NCI-H128 (cell line): ENCODE data around the gene GSTT4.
"Not testable (repeated sequence)": the region's sequence is repeated elsewhere in the genome, so short reads cannot be mapped to it uniquely, and the experiment has no call there.

Source experiments
- DNase-seq: peaks from one replicate; lab custom pipeline; 2025; ENCODE audit not compliant: unreplicated experiment; lab: John Stamatoyannopoulos, UW

The GSTT4 gene

DNA sequence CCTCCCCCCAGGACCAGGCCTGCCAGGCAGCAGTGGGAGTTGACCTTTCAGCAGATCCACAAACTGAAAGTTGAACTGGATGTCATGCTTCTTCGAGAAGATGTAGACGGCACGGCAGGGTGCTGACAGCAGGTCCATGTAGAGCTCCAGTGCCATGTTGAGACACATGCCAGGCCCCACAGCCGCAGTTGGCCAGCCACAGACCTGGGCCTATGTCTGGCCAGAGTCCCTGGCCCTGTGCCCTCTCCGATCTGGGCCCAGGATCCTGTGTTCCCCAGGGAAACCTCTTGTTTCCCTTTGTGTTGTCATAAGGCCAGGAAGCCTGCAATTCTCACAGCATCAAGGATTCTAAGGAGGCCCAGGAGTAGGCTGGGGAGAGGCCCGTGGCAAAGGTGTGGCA, at the start of gene GSTT4:
Gene GSTT4, minus strand, starts transcription at position 253 of the 400 bp plus-strand sequence. Its CDS starts 97 bp downstream, at position 156.
- no peak for DNase-seq

- DNase-seq, result no peak
Observed at GRCh38 chr22:24054356-24054755, 49.1 kb upstream of the GSTT4 start.

DNA sequence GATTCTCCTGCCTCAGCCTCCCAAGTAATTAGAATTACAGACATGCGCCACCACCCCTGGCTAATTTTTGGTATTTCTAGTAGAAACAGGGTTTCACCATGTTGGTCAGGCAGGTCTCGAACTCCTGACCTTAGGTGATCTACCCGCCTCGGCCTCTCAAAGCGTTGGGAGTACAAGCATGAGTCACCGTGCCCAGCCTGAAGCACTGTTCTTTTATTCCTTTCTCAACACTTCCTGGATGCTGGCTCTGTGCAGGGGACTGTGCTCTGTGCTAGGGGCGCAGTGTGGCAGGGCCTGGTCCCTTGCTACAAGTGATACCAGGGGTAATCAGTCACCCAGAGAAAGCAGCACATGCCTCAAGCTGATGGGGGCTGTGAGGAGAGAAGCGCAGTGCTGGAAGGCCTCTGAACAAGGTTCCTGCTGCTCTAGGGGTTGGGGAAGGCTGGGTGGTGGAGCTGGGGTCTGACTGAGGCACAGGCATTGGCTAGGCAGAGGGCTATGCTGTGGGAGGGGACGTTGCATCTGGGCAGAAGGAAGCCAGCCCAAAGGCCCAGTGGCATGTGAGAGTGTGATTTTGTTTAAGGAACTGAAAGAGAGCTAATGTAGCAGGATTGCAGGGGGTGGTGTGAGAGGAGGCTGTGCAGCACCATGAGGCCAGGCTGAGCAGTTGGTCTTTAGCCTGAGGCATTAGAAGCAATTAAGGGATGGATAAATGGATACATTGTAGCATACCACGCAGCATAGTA, 48.4 kb upstream of the GSTT4 start:
- no peak for DNase-seq

DNA sequence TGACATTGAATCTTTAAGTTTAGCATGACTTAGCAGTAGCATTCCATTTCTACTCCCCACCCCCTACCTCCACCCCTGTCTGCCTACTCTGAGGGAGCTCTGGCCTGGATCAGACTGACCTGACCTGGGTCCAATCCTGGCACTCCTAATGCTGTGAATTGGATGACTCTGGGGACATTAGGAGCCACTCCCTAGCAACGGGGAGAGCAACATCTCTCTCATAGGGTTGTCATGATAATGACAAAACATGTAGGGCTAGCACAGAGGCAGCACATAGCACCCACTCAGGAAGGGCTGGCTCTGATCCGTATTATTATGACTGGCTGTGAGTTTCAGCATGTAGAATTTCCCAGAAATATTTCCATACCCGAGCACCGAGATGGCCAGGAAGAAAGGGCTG, 46.3 kb upstream of the GSTT4 start:
- DNase-seq, result no peak

DNA sequence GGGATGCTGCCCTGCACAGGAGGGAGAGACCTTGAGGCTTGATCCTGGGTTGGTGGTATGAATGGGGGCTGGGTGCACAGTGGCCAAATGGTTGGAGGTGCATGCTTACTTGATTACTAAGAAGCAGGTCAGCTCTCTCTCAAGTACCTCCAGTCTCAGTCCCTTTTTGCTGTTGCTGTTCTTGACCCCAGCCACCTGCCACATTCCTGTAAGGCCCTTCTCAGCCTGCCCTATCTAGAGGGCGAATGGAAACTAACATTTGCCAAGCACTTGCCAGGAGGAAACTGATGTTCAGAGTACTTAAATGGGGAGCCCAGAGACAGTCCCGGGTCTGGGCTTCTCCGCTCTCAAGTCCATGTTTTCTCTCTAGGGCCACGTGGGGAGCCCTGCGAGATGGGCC, 45.8 kb upstream of the GSTT4 start:
- no peak for DNase-seq

DNA sequence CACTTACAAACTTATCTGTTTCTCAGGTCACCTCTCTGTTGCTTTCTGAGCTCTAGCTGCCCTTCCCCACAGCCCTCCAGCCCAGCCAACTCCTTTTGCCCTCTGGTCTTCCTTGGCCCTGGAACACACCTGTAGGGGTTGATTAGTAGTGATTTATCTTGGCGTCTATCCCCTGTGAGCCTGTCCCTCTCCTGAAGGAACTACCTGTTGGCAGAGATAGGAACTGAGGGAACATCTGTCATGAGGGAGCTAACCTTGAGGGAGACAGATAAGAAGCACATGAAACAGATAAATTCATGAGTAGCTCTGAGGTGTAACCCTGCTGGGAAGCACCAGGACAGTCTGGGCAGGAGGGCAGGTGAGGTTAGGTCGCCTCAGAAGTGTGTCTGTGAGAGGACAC, 44.7 kb upstream of the GSTT4 start:
- no peak for DNase-seq

DNA sequence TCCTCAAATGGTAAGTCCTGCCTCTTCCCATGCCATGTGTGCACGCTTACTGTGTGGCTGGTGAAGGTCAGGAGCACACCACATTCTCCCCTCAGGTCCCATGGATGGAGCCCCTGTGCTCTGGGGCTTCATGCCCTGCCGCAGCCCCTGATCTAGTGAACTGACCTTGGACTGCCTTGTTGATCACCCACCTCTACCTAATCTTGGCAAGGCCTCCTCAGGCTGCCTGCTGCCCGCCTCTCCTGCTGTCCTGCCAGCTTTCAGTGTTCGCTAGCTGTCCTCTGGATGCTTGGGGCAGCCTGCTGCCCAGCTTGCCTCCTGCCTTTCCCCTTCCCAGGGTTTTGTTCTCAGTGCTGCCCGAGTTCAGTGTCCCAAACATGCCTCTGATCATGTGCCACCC, 44.0 kb upstream of the GSTT4 start:
- DNase-seq, result no peak

DNA sequence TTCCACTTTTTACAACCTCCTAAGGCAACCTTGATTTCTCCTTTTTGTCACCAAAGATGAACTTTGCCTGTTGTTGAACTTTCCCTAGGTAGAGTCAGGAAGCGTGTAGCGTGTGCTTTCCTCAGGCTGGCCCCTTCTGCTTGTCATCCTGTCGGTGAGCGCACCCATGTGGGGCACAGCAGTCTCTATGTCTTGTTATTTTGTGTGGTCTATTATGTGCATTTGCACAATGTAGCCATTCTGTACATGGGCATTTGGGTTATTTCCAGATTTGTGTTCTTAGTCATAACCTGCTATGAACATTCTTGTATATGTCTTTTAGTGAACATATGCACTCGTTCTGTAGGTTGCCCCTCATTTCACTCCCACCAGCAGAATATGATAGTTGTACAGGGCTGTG, 40.8 kb upstream of the GSTT4 start:
- no peak for DNase-seq

DNA sequence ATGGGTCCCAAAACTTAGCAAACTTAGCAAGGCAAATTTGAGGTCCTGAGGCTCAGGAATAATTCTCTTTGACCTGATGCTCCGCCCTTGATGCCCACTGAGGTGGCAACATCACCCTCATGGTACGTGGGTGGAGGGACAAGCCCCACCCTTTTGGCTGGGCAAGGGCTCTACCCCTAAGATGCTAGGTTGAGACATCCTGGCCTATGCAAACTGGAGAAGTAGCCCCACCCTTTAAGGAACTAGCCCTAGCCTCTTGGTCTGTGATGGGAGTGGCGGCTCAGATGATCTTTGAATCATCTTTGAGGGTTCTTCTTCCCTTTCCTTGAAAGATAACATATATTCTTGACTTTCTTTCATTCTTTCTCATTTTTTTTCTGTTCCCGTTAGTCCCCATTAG, 38.7 kb upstream of the GSTT4 start:
- DNase-seq, result no peak

DNA sequence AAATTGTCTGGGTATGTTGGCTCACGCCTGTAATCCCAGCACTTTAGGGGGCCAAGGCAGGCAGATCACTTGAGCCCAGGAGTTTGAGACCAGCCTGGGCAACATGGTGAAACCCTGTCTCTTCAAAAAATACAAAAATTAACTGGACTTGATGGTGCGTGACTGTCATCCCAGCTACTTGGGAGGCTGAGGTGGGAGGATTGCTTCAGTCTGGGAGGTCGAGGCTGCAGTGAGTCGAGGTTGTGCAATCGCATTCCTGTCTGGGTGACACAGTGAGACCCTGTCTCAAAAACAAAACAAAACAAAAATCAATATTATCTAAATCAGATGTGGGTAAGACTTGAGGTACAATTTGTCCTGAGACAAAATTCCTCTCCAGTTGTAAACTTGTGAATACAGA, 38.2 kb upstream of the GSTT4 start:
- DNase-seq, result not testable (repeated sequence)

DNA sequence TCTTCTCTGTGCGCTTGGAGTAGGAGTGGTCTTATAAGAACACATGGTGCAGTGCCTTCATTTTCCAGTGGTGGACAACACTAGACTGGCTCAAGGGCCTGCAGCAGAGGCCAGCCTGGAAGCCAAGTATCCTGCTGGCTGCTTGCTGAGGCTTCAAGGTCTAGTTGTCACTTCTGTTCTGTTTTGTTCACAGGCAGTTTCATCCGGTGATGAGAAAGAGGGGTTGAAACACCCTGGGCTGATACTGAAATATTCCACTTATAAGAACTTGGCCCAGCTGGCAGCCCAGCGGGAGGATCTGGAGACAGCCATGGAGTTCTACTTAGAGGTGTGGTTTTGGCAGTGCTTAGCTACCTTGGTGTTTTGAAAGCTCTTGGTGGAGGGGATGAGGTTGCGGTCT, 35.7 kb upstream of the GSTT4 start:
- DNase-seq, result no peak

DNA sequence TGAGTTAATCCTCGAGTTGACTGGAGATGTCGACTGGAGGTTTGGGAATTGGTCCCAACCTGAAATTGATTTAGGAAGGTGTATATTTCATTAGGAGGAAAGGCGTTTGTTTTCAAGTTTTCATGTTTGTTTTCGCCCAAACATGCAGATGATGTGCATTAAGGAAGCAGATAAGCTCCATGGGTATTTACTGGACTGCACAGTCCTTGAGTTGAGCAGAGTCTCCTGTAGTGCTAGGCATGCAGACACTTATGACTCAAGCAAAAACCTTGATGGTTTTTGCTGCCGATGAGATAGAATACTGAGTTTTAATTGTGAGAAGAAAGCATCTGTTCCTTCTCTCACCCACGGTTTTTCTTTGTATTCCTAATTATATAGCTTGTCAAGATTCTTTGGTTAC, 33.8 kb upstream of the GSTT4 start:
- DNase-seq, result no peak

DNA sequence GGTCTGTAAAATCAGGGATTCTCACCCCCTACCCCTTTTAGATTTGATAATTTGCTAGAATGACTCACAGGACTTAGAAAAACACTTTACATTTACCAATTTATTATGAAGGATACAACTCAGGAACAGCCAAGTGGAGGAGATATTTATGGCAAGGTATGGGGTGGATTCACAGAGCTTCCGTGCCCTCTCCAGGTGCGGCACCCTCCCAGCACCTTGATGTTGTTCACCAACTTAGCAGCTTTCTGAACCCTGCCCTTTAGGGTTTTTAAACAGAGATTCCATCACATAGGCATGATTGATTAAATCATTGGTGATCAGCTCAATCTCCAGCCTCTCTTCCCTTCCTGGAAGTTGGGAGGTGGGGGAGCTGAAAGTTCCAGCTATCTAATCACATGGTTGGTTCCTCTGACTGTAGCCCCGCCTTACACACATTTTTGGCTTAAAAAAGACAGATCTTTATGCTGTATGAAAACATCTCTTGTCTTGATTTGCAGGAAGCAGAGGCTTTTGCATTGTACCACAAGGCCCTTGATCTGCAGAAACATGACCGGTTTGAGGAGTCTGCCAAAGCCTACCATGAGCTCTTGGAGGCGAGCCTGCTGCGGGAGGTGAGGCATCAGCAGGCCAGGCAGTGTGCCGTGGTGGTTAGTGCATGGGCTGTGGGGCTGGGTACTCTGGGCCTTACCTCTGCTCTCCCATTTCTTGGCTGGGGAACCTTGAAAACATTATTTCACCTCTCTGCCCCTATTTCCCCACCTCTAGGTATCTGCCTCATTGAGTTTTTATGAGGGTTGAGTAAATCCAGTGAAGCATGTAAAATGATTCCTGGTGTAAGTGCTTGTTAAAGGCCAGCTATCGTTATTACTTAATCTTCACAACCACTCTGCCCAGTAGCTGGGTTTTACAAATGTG, 32.9 kb upstream of the GSTT4 start:
- DNase-seq, result no peak

DNA sequence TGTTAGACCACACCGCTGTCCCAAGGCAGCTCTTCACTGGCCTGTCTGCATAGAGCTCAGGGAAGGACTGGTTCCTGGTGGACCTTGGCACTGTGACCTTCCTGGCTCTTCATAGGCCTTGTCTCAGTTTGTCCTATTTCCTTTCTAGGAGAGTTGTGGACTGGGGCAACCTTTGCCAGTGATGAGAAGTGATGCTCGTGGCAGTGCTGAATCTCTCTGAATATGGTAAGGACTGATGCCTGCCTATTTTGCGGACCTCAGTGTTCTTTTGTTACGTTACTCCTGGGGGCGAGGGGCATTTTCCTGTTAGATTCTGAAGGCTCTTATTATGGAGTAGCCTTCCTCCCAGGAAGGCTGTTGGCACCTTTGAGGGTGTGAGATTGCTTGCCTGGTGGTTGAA, 30.0 kb upstream of the GSTT4 start:
- no peak for DNase-seq

- no peak for DNase-seq
Observed at GRCh38 chr22:24033731-24034130, 28.5 kb upstream of the GSTT4 start.

- DNase-seq, result no peak
Observed at GRCh38 chr22:24030186-24030702, 25.0 kb upstream of the GSTT4 start.

DNA sequence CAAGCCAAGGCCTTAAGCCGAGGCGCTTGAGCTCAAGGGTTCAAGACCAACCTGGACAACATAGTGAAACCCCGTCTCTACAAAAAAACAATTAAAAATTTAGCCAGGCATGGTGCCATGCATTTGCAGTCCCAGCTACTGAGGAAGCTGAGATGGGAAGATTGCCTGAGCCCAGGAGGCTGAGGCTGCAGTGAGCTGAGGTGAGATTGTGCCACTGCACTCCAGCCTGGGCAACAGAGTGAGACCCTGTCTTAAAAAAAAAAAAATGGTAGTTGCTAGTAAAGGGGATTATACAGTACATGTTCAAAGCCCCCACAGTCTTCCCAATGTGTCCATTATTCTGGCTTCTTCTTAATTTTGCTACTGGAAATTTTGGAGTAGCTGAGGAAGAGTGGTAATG, 24.1 kb upstream of the GSTT4 start:
- no peak for DNase-seq

DNA sequence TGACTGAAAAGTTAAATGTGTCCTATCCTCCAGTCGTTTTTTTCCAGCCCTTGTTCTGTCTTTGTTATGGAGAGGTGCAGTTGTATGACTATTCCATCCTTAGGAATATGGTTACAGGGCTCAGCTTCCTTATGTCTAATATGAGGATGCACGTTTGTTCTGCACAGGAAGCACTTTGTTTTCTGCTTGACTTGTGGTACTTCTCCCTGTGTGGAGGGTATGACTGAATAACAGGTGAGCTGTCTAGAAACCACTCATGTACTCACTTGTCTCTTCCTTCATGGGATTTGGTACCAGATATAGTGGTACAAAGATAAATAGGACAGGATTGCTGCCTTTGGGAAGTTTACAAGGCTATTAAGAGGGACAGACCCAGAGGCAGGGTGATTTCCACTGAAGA, 23.3 kb upstream of the GSTT4 start:
- DNase-seq, result no peak

DNA sequence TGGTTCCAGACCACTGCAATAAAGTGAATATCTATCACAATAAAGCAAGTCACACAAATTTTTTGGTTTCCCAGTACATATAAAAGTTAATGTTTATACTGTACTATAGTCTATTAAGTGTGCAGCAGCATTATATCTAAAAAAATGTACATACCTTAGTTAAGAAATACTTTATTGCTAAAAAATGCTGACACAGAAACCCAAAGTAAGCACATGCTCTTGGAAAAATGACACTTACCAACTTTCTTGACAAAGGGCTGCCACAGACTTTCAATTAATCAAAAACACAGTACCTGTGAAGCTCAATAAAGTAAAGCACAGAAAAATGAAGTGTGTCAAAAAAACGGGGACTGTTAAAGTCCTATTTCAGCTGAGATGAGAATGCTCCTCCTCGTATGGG, 22.7 kb upstream of the GSTT4 start:
- DNase-seq, result no peak

GRCh38 chr22:24027389-24027975, 22.2 kb upstream of the GSTT4 start:
- DNase-seq, result no peak

- DNase-seq, result no peak
Observed at GRCh38 chr22:24026733-24027132, 21.5 kb upstream of the GSTT4 start.

DNA sequence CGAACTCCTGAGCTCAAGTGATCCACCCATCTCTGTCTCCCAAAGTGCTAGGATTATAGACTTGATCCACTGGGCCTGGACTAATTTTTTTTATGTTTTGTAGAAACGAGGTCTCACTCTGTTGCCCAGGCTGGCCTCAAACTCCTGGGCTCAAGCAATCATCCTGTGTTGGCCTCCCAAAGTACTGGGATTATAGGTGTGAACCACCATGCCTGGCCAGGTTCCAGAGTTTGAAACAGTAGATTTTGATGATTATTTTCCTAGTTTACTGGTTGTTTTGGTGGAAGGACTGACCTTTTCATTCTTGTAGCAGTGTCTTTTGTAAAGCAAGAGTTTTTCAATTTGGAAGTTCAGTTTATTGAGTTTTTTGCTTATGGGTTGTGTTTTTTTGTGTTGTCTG, 20.8 kb upstream of the GSTT4 start:
- no peak for DNase-seq
